ENCODE data around the gene BPIFB6. TPM values are rescaled to one million over a fixed set of nuclear protein-coding genes. Genes with fewer than 3 reads are reported as not detected.

The BPIFB6 gene
- total and polyA plus RNA-seq, 2 donors (not counting 1 experiment from before 2014, with no cell fraction given): not detected

- H3K79me2 ChIP-seq (ENCODE audit: control insufficient read depth, insufficient read depth, low read length): no peaks in the 10 kb centered on the region
- H3K4me2 ChIP-seq (ENCODE audit: extremely low read depth, insufficient read depth, low read length): no peak overlapping the region
- H3K9ac ChIP-seq (ENCODE audit: insufficient read depth, low read length): no peak overlapping the region
- no peaks in the 10 kb centered on the region for H3K4me1 ChIP-seq (ENCODE audit: control insufficient read depth, extremely low read depth, insufficient read depth, low read length)
- no peak for DNase-seq (ENCODE audit: low read depth in 2 of 2)
- H3K27ac ChIP-seq (ENCODE audit: insufficient read depth, low read length): no peak overlapping the region
- no peaks in the 10 kb centered on the region for H4K20me1 ChIP-seq (ENCODE audit: control insufficient read depth, extremely low read depth, insufficient read depth, low read length)
- no peaks in the 10 kb centered on the region for H3K9me3 ChIP-seq (ENCODE audit: control insufficient read depth, insufficient read depth, low read depth, low read length)
- no peaks in the 10 kb centered on the region for H3K27me3 ChIP-seq (ENCODE audit: control insufficient read depth, insufficient read depth, low read length)
- TF ChIP-seq EZH2 (IDR thresholded peaks at IDR 0.05; ENCODE audit: low read length, missing control alignments) (no peak), CTCF (conservative IDR thresholded peaks at IDR 0.05 in 1 of 2, IDR thresholded peaks at IDR 0.05 in 1 of 2; ENCODE audit: low read depth in 1 of 2, low read length in 2 of 2) (no peak)
- H3K36me3 ChIP-seq (ENCODE audit: control insufficient read depth, insufficient read depth, low read length): no peaks in the 10 kb centered on the region
- H2AFZ ChIP-seq (ENCODE audit: low read length): no peak overlapping the region
- no peak overlapping the region for H3K4me3 ChIP-seq (replicated peaks in 1 of 4; ENCODE audit: control extremely low read depth in 1 of 4, insufficient read depth in 1 of 4, low read depth in 3 of 4, low read length in 4 of 4)
Measured at GRCh38 chr20:33037456-33037855, 6.0 kb downstream of the BPIFB6 start.

GRCh38 chr20:33038243-33038642 lies 6.8 kb downstream of the BPIFB6 start:
- H3K27me3 ChIP-seq (ENCODE audit: control insufficient read depth, insufficient read depth, low read length): no peaks in the 10 kb centered on the region
- no peaks in the 10 kb centered on the region for H3K9me3 ChIP-seq (ENCODE audit: control insufficient read depth, insufficient read depth, low read depth, low read length)
- H3K4me3 ChIP-seq (replicated peaks in 1 of 4; ENCODE audit: control extremely low read depth in 1 of 4, insufficient read depth in 1 of 4, low read depth in 3 of 4, low read length in 4 of 4): no peak overlapping the region
- H4K20me1 ChIP-seq (ENCODE audit: control insufficient read depth, extremely low read depth, insufficient read depth, low read length): no peaks in the 10 kb centered on the region
- no peak for TF ChIP-seq CTCF (conservative IDR thresholded peaks at IDR 0.05 in 1 of 2, IDR thresholded peaks at IDR 0.05 in 1 of 2; ENCODE audit: low read depth in 1 of 2, low read length in 2 of 2)
- no peak for TF ChIP-seq EZH2 (IDR thresholded peaks at IDR 0.05; ENCODE audit: low read length, missing control alignments)
- no peak overlapping the region for H3K27ac ChIP-seq (ENCODE audit: insufficient read depth, low read length)
- no peak overlapping the region for H3K4me2 ChIP-seq (ENCODE audit: extremely low read depth, insufficient read depth, low read length)
- H3K36me3 ChIP-seq (ENCODE audit: control insufficient read depth, insufficient read depth, low read length): no peaks in the 10 kb centered on the region
- no peaks in the 10 kb centered on the region for H3K79me2 ChIP-seq (ENCODE audit: control insufficient read depth, insufficient read depth, low read length)
- H3K4me1 ChIP-seq (ENCODE audit: control insufficient read depth, extremely low read depth, insufficient read depth, low read length): no peaks in the 10 kb centered on the region
- H3K9ac ChIP-seq (ENCODE audit: insufficient read depth, low read length): no peak overlapping the region
- DNase-seq (ENCODE audit: low read depth in 2 of 2): no peak
- H2AFZ ChIP-seq (ENCODE audit: low read length): no peak overlapping the region

- Histone ChIP-seq H3K27ac (ENCODE audit: insufficient read depth, low read length) (no peak overlapping the region), H3K27me3 (ENCODE audit: control insufficient read depth, insufficient read depth, low read length) (no peaks in the 10 kb centered on the region), H4K20me1 (ENCODE audit: control insufficient read depth, extremely low read depth, insufficient read depth, low read length) (no peaks in the 10 kb centered on the region), H3K4me2 (ENCODE audit: extremely low read depth, insufficient read depth, low read length) (no peak overlapping the region), H2AFZ (ENCODE audit: low read length) (no peak overlapping the region), H3K36me3 (ENCODE audit: control insufficient read depth, insufficient read depth, low read length) (no peaks in the 10 kb centered on the region), H3K4me1 (ENCODE audit: control insufficient read depth, extremely low read depth, insufficient read depth, low read length) (no peaks in the 10 kb centered on the region), H3K4me3 (replicated peaks in 1 of 4; ENCODE audit: control extremely low read depth in 1 of 4, insufficient read depth in 1 of 4, low read depth in 3 of 4, low read length in 4 of 4) (no peak overlapping the region), H3K9ac (ENCODE audit: insufficient read depth, low read length) (no peak overlapping the region), H3K79me2 (ENCODE audit: control insufficient read depth, insufficient read depth, low read length) (no peaks in the 10 kb centered on the region), H3K9me3 (ENCODE audit: control insufficient read depth, insufficient read depth, low read depth, low read length) (no peaks in the 10 kb centered on the region)
- TF ChIP-seq EZH2 (IDR thresholded peaks at IDR 0.05; ENCODE audit: low read length, missing control alignments) (no peak), CTCF (conservative IDR thresholded peaks at IDR 0.05 in 1 of 2, IDR thresholded peaks at IDR 0.05 in 1 of 2; ENCODE audit: low read depth in 1 of 2, low read length in 2 of 2) (no peak)
- DNase-seq (ENCODE audit: low read depth in 2 of 2): no peak
Measured at GRCh38 chr20:33042430-33042829, 11.0 kb downstream of the BPIFB6 start.

Measured in fibroblast of lung (primary cell).